GM21447 (cell line): ENCODE measurements around the gene LILRB1.
"Not testable (repeated sequence)": the region's sequence is repeated elsewhere in the genome, so short reads cannot be mapped to it uniquely, and the experiment has no call there.

Experiments used
- ATAC-seq: cut with Tn5 transposase; IDR thresholded peaks from one replicate; pipeline ENCODE4 v1.9.1; 2021; ENCODE audit not compliant: unreplicated experiment

The LILRB1 gene

GRCh38 chr19:54661846-54662481 is 31.7 kb downstream of the LILRB1 start:
- ATAC-seq: no peak

- ATAC-seq: no peak
Observed at GRCh38 chr19:54662730-54663129, 32.4 kb downstream of the LILRB1 start, which contains the start of gene LILRB4. TSS of gene LILRB4 (plus strand) at chr19:54662985. CDS start at chr19:54663034, 49 bp downstream.

- ATAC-seq: no peak
Observed at GRCh38 chr19:54665530-54665929, 35.2 kb downstream of the LILRB1 start.

- no peak for ATAC-seq
Observed at GRCh38 chr19:54667217-54667616, 36.9 kb downstream of the LILRB1 start.

GRCh38 chr19:54668353-54668752 is 38.1 kb downstream of the LILRB1 start:
- ATAC-seq: no peak

GRCh38 chr19:54670576-54671357 is 40.5 kb downstream of the LILRB1 start:
- no peak for ATAC-seq

- no peak for ATAC-seq
Observed at GRCh38 chr19:54673222-54673621, 42.9 kb downstream of the LILRB1 start.

- ATAC-seq: no peak
Observed at GRCh38 chr19:54674021-54674617, 43.8 kb downstream of the LILRB1 start.

- not testable (repeated sequence) for ATAC-seq
Observed at GRCh38 chr19:54676210-54676834, 46.0 kb downstream of the LILRB1 start.

- no peak for ATAC-seq
Observed at GRCh38 chr19:54677217-54677616, 46.9 kb downstream of the LILRB1 start.

GRCh38 chr19:54681596-54681995 is 51.3 kb downstream of the LILRB1 start:
- ATAC-seq: not testable (repeated sequence)

- ATAC-seq: no peak
Observed at GRCh38 chr19:54682306-54682856, 52.1 kb downstream of the LILRB1 start.

GRCh38 chr19:54684527-54684926 is 54.2 kb downstream of the LILRB1 start:
- no peak for ATAC-seq
